ENCODE data around the gene CDK5. TPM values are rescaled to one million over a fixed set of nuclear protein-coding genes. Genes with fewer than 3 reads are reported as not detected.

Gene CDK5
- polyA plus RNA-seq, 2 of the 4 experiments (the other 2 are of a cell fraction) = 29.6 to 51.0 TPM

GRCh38 chr7:151028131-151028947, 29.4 kb downstream of the CDK5 start, which contains the start of gene ABCB8:
Gene ABCB8 (plus strand): TSS chr7:151028450. CDS start chr7:151028516, 66 bp downstream.
- Histone ChIP-seq H3K4me1 (peaks cover 21% of the 10 kb centered on the region; the same call in 2 of the 3 replicates), H3K4me2 (peak within 1 kb of the TSS; percentile 96), H3K27ac (peak within 1 kb of the TSS; percentile 73 to 90), H3K4me3 (peak within 1 kb of the TSS; percentile 49), H3K9me3 (no peaks in the 10 kb centered on the region)
- ChIA-PET POLR2A (interaction anchor here (0.8 to 1.5 kb wide), 10 partner anchors 10 to 650 kb away, joined by 3 to 15 read pairs (median 5); partner anchors contain the start of genes ABCF2, CDK5 and SLC4A2), CTCF (interaction anchor here (1.0 to 3.6 kb wide), 16 partner anchors 10 to 96 kb away, joined by 3 to 28 read pairs (median 5); partner anchors contain the start of genes CDK5 and SLC4A2)
- FAIRE-seq (peak; percentile 68), DNase-seq (ENCODE audit: low read depth in 1 of 2, low spot score in 1 of 2) (peak; percentile 99 to 100), ATAC-seq (peak; percentile 95 to 96)
- WGBS (ENCODE audit: missing lambda C conversion rate) = 2% methylated on average over 51 of the region's 53 CpGs
- TF ChIP-seq FOSB (CRISPR knock-in tag; IDR thresholded peaks at IDR 0.05) (no peak), CEBPB (IDR thresholded peaks at IDR 0.05) (no peak), CHD4 (IDR thresholded peaks at IDR 0.05; ENCODE audit: borderline replicate concordance) (no peak), POLR2AphosphoS2 (conservative IDR thresholded peaks at IDR 0.05; ENCODE audit: low read length) (no peak), KDM1A (IDR thresholded peaks at IDR 0.05; ENCODE audit: low read depth) (no peak), BCL3 (IDR thresholded peaks at IDR 0.05) (no peak; the same call in 1 of the 3 replicates), REST (IDR thresholded peaks at IDR 0.05) (no peak), E2F6 (IDR thresholded peaks at IDR 0.05; ENCODE audit: borderline replicate concordance, low read depth) (peak; percentile 9; the same call in 1 of the 2 replicates), EHMT2 (IDR thresholded peaks at IDR 0.05; ENCODE audit: low read depth) (no peak), SREBF2 (IDR thresholded peaks at IDR 0.05) (no peak), ZNF302 (CRISPR knock-in tag; IDR thresholded peaks at IDR 0.05) (no peak), CTCF (IDR thresholded peaks at IDR 0.05) (peak; percentile 53), ZC3H11A (IDR thresholded peaks at IDR 0.05) (no peak), JUN (IDR thresholded peaks at IDR 0.05) (peak; percentile 62 to 84; a peak in 2 of 5 replicates), HEYL (CRISPR knock-in tag; IDR thresholded peaks at IDR 0.05) (no peak), ESRRA (IDR thresholded peaks at IDR 0.05; ENCODE audit: borderline replicate concordance, low read length) (no peak), BHLHE40 (IDR thresholded peaks at IDR 0.05; ENCODE audit: low read depth, low read length) (no peak), RAD21 (conservative IDR thresholded peaks at IDR 0.05 in 1 of 2, IDR thresholded peaks at IDR 0.05 in 1 of 2) (peak; percentile 56 to 65), POLR2A (IDR thresholded peaks at IDR 0.05; ENCODE audit: low read length) (peak; percentile 61), HDAC2 (IDR thresholded peaks at IDR 0.05) (no peak), JUNB (IDR thresholded peaks at IDR 0.05) (no peak), MAX (IDR thresholded peaks at IDR 0.05) (peak; percentile 89), TP53 (CRISPR knock-in tag; IDR thresholded peaks at IDR 0.05) (no peak), ZFP36 (IDR thresholded peaks at IDR 0.05; ENCODE audit: borderline replicate concordance, partially characterized antibody) (no peak), RNF2 (IDR thresholded peaks at IDR 0.05; ENCODE audit: borderline replicate concordance, low read depth) (no peak), CHD2 (IDR thresholded peaks at IDR 0.05; ENCODE audit: low read length, partially characterized antibody) (no peak), HMGXB4 (CRISPR knock-in tag; IDR thresholded peaks at IDR 0.05; ENCODE audit: borderline replicate concordance) (no peak), HOXB13 (CRISPR knock-in tag; IDR thresholded peaks at IDR 0.05; ENCODE audit: low read depth) (no peak), HOXB5 (CRISPR knock-in tag; IDR thresholded peaks at IDR 0.05) (peak; percentile 38; the same call in 1 of the 2 replicates), RFX5 (IDR thresholded peaks at IDR 0.05) (no peak; the same call in 1 of the 2 replicates), MYC (IDR thresholded peaks at IDR 0.05; ENCODE audit: borderline replicate concordance, low read length) (no peak; the same call in 1 of the 2 replicates)

Measured in A549 (cell line).